ENCODE results near the gene VKORC1L1. TPM values are rescaled to one million over a fixed set of nuclear protein-coding genes. Genes with fewer than 3 reads are reported as not detected.

VKORC1L1 gene
- polyA plus RNA-seq, 1 experiment, result 11.7 TPM

GRCh38 chr7:65979583-65980477 lies 107.0 kb downstream of the VKORC1L1 start:
- CTCF ChIA-PET, result no interaction called here
- Histone ChIP-seq H3K36me3 (ENCODE audit: control insufficient read depth, insufficient read depth, low read length) (peaks cover 3% of the 10 kb centered on the region), H3K4me3 (ENCODE audit: low read depth, low read length) (no peak overlapping the region), H3K27me3 (ENCODE audit: control insufficient read depth, insufficient read depth, low read length) (no peaks in the 10 kb centered on the region)
- no peak for TF ChIP-seq CTCF (IDR thresholded peaks at IDR 0.05; ENCODE audit: insufficient read depth, low read depth, low read length)
- POLR2A ChIA-PET, result no interaction called here
- DNase-seq (ENCODE audit: low read depth), result no peak

- CTCF ChIA-PET, result no interaction called here
- DNase-seq (ENCODE audit: low read depth), result no peak
- peaks cover 1% of the 10 kb centered on the region for H3K36me3 ChIP-seq (ENCODE audit: control insufficient read depth, insufficient read depth, low read length)
- POLR2A ChIA-PET, result no interaction called here
- TF ChIP-seq CTCF (IDR thresholded peaks at IDR 0.05; ENCODE audit: insufficient read depth, low read depth, low read length), result no peak
- no peaks in the 10 kb centered on the region for H3K27me3 ChIP-seq (ENCODE audit: control insufficient read depth, insufficient read depth, low read length)
- peak overlapping the region; percentile 90 for H3K4me3 ChIP-seq (ENCODE audit: low read depth, low read length)
These were observed 107.8 kb downstream of the VKORC1L1 start for GRCh38 chr7:65980478-65981250.

GRCh38 chr7:65981965-65982792 lies 109.3 kb downstream of the VKORC1L1 start, which contains the start of gene GUSB:
Gene GUSB, minus strand, starts transcription at chr7:65982213. Its CDS starts 30 bp downstream, at chr7:65982183.
- no peak for TF ChIP-seq CTCF (IDR thresholded peaks at IDR 0.05; ENCODE audit: insufficient read depth, low read depth, low read length)
- Histone ChIP-seq H3K4me3 (ENCODE audit: low read depth, low read length) (peak within 1 kb of the TSS; percentile 90), H3K27me3 (ENCODE audit: control insufficient read depth, insufficient read depth, low read length) (no peaks in the 10 kb centered on the region), H3K36me3 (ENCODE audit: control insufficient read depth, insufficient read depth, low read length) (peaks cover 1% of the 10 kb centered on the region; the same call in 1 of the 2 replicates)
- peak; percentile 22 for DNase-seq (ENCODE audit: low read depth)
- ChIA-PET CTCF (no interaction called here), POLR2A (no interaction called here)

GRCh38 chr7:65983965-65984658 lies 111.2 kb downstream of the VKORC1L1 start:
- ChIA-PET CTCF (no interaction called here), POLR2A (no interaction called here)
- H3K4me3 ChIP-seq (ENCODE audit: low read depth, low read length), result no peak overlapping the region
- no peak for DNase-seq (ENCODE audit: low read depth)
- H3K36me3 ChIP-seq (ENCODE audit: control insufficient read depth, insufficient read depth, low read length), result peaks cover under 1% of the 10 kb centered on the region; the same call in 1 of the 2 replicates
- no peak for TF ChIP-seq CTCF (IDR thresholded peaks at IDR 0.05; ENCODE audit: insufficient read depth, low read depth, low read length)
- no peaks in the 10 kb centered on the region for H3K27me3 ChIP-seq (ENCODE audit: control insufficient read depth, insufficient read depth, low read length)

All from BJ (cell line).